Thoracic aorta (tissue), 2 donors: ENCODE data around the gene CRISPLD2. TPM values are rescaled to one million over a fixed set of nuclear protein-coding genes. Genes with fewer than 3 reads are reported as not detected.

Experiments used
- ATAC-seq: fragments of 150-250 bp; one replicate; pipeline ENCODE4 v1.8.0; 2017; ENCODE audit warnings: low read depth; ENCODE audit not compliant: insufficient number of reproducible peaks, low FRiP score
- DNase-seq: peaks from one replicate; pipeline ENCODE4 v3.0.0-alpha.2; 2020; ENCODE audit warnings: low spot score
- H3K27ac ChIP-seq, 2 donors: fragments of 200-600 bp; sonication (generic); 1 replicate in 1 of 2; 2 replicates in 1 of 2; pipeline ENCODE4 v1.5.1; 2016; ENCODE audit warnings: mild to moderate bottlenecking in 2 of 2, moderate library complexity in 2 of 2
- H3K27me3 ChIP-seq: fragments of 200-600 bp; sonication (generic); replicated peaks from 2 replicates; pipeline ENCODE4 v1.6.0; 2016; ENCODE audit warnings: mild to moderate bottlenecking; ENCODE audit not compliant: insufficient read depth
- H3K36me3 ChIP-seq: fragments of 200-600 bp; sonication (generic); one replicate; pipeline ENCODE4 v1.5.1; 2016
- H3K4me1 ChIP-seq, 2 donors: fragments of 200-600 bp; sonication (generic); 1 replicate in 1 of 2; 2 replicates in 1 of 2; pipeline versions ENCODE4 v1.5.1 to v1.6.0; 2016; ENCODE audit warnings: low read depth in 2 of 2, mild to moderate bottlenecking in 1 of 2; ENCODE audit not compliant: control insufficient read depth in 1 of 2
- H3K4me3 ChIP-seq: fragments of 200-600 bp; sonication (generic); 2 replicates; pipeline ENCODE4 v1.5.1; 2016; ENCODE audit warnings: mild to moderate bottlenecking
- H3K9me3 ChIP-seq: fragments of 200-600 bp; sonication (generic); 2 replicates; pipeline ENCODE4 v1.5.1; 2016
- CTCF ChIP-seq: fragments of 200-600 bp; sonication (generic); IDR thresholded peaks from one replicate; pipeline ENCODE4 v1.5.1; 2019; ENCODE audit warnings: antibody characterized with exemption
- total RNA-seq, 2 donors: library from RNA; depleted of rRNA; stranded (reverse); fragments of >200 nt; gene quantifications; one replicate each; pipeline versions ENCODE4 v1.1.0 to v1.2.3, GENCODE V29; 2016

The CRISPLD2 gene
- total RNA-seq, 2 donors from 2014 or later = 116 to 390 TPM

- Histone ChIP-seq H3K27ac (no peak overlapping the region), H3K36me3 (no peaks in the 10 kb centered on the region), H3K27me3 (no peaks in the 10 kb centered on the region), H3K4me1 (peaks cover 0 to 14% of the 10 kb centered on the region in 2 donors), H3K9me3 (no peaks in the 10 kb centered on the region), H3K4me3 (no peak overlapping the region)
- TF ChIP-seq CTCF = no peak
- DNase-seq (no peak), ATAC-seq (no peak)
Observed at GRCh38 chr16:84889066-84889465, 69.3 kb downstream of the CRISPLD2 start.

DNA sequence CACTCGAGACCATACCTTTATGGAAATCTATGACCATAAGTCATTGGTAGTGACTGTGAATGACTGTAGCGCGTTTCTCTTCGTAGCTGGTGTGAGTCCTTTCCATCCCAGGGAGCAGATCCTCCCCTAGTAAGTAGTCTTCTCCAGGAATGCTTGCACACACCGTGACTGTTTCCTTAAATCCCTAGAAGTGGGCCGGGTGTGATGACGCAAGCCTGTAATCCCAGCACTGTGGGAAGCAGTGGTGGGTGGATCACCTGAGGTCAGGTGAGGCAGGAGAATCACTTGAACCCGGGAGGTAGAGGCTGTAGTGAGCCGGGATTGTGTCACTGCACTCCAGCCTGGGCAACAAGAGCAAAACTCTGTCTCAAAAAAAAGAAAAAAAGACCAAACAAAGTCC, 70.6 kb downstream of the CRISPLD2 start:
- peaks cover 0 to under 1% of the 10 kb centered on the region in 2 donors for H3K4me1 ChIP-seq
- ATAC-seq = no peak
- no peaks in the 10 kb centered on the region for H3K36me3 ChIP-seq
- no peaks in the 10 kb centered on the region for H3K9me3 ChIP-seq
- no peak overlapping the region for H3K4me3 ChIP-seq
- no peaks in the 10 kb centered on the region for H3K27me3 ChIP-seq
- no peak for TF ChIP-seq CTCF
- H3K27ac ChIP-seq = no peak overlapping the region
- no peak for DNase-seq

DNA sequence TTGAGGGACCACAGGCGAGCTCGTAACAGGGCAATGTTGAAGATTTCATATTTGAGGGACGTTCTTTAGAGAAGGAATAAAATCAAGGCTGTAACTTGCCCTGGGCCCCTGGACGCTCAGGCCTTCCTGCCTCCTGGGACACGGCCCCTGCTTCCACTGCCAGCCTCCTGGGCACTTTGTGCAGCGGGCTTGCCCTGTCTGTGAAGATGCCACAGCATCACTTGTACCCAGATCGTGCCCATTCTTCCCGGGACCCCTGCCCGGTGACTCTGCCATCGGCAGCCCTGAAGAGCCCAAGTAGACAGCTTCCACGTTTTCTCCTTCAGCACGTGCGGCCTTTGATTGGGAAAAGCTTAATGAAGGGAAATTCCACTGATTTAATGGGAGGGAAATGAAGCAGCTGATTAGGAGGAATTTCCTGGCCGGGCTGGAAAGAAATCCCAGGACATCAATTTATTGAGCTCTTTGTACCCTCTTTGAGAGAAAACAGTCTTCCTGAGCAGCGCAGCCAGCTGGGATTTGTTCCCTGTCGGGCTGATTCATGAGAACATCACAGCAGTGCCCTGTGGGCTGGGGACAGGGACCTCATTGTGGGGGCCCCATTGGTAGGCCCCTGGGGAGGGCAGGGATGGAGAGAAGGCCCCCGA, 71.5 kb downstream of the CRISPLD2 start:
- TF ChIP-seq CTCF = no peak
- H3K4me3 ChIP-seq = no peak overlapping the region
- no peaks in the 10 kb centered on the region for H3K4me1 ChIP-seq
- no peak for ATAC-seq
- no peaks in the 10 kb centered on the region for H3K36me3 ChIP-seq
- no peaks in the 10 kb centered on the region for H3K9me3 ChIP-seq
- no peaks in the 10 kb centered on the region for H3K27me3 ChIP-seq
- no peak overlapping the region for H3K27ac ChIP-seq
- no peak for DNase-seq

DNA sequence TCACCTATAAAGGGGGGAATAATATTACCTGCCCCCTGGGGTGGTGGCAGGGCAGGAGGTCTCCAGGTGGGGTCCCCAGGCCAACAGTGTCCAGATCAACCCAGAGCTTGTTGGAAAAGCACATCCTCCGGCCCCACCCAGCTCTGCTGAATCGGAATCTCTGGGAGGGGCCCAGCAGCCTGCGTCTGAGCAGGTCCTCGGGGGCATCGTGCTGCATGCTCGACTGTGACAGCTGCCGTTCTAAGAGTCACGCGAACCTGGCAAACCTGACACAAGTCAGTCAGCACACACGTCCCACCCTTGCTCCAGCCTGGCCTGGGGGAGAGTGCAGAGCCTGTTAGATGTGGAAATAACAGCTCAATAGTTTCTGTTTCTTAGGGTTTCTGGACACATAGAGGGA, 72.3 kb downstream of the CRISPLD2 start:
- H3K9me3 ChIP-seq = no peaks in the 10 kb centered on the region
- no peak for DNase-seq
- ATAC-seq = no peak
- no peak for TF ChIP-seq CTCF
- H3K36me3 ChIP-seq = no peaks in the 10 kb centered on the region
- no peaks in the 10 kb centered on the region for H3K27me3 ChIP-seq
- H3K27ac ChIP-seq = no peak overlapping the region
- H3K4me3 ChIP-seq = no peak overlapping the region
- H3K4me1 ChIP-seq = no peaks in the 10 kb centered on the region

DNA sequence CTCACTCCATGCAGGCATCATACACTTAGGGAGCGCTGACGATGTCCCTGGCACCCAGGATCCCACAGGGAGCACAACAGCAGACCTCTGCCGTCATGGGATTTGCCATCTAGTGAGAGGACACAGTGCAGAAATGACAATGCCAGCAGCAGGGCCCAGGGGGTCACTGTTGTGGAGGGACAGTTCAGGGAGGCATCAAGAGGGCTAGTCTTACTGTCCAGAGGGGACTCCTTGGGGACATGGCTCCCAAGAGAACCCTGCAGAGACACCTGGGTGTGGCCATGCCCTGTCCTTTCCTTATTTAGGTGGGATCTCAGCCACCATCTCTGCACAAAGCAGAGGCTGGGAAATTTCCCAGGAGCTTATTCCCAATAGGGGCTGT, 73.7 kb downstream of the CRISPLD2 start:
- no peaks in the 10 kb centered on the region for H3K36me3 ChIP-seq
- ATAC-seq (no peak), DNase-seq (no peak)
- no peak overlapping the region for H3K4me3 ChIP-seq
- TF ChIP-seq CTCF = no peak
- no peaks in the 10 kb centered on the region for H3K27me3 ChIP-seq
- H3K4me1 ChIP-seq = no peaks in the 10 kb centered on the region
- no peaks in the 10 kb centered on the region for H3K9me3 ChIP-seq
- no peak overlapping the region for H3K27ac ChIP-seq
